HL-60 (cell line): Measurements from ENCODE around the gene MAP4K5.

Experiments
- DNase-seq, 2 experiments: peaks; one replicate each; pipeline ENCODE4 v3.0.0-alpha.2; 2010 to 2020; ENCODE audit warnings: low read depth in 1 of 2, low spot score in 1 of 2
- H3K27ac ChIP-seq: fragments of 250-450 bp; sonication (Bioruptor Pico); replicated peaks from 2 replicates; pipeline ENCODE4 v1.5.1; 2020; ENCODE audit warnings: mild to moderate bottlenecking, moderate library complexity
- H3K27me3 ChIP-seq: fragments of 250-450 bp; sonication (Bioruptor Pico); 2 replicates; pipeline ENCODE4 v1.5.1; 2021; ENCODE audit warnings: mild to moderate bottlenecking, moderate library complexity; ENCODE audit not compliant: insufficient read depth, poor library complexity, severe bottlenecking
- H3K4me3 ChIP-seq: replicated peaks from 2 replicates; pipeline ENCODE4 v1.5.1; 2011; ENCODE audit warnings: mild to moderate bottlenecking, control low read depth, low read length; ENCODE audit not compliant: insufficient read depth
- GABPA ChIP-seq: IDR thresholded peaks from 2 replicates; pipeline ENCODE4 v1.6.1; 2012; ENCODE audit warnings: low read depth
- POLR2AphosphoS5 ChIP-seq: IDR thresholded peaks from 2 replicates; pipeline ENCODE4 v1.6.1; 2012; ENCODE audit warnings: low read depth
- SPI1 ChIP-seq: IDR thresholded peaks from 2 replicates; pipeline ENCODE4 v1.6.1; 2012; ENCODE audit warnings: low read depth, mild to moderate bottlenecking, borderline replicate concordance
- TF ChIP-seq, protein P1 (sequence below): IDR thresholded peaks from 2 replicates; pipeline ENCODE4 v1.6.1; 2012; ENCODE audit warnings: low read depth; ENCODE audit not compliant: insufficient replicate concordance
- TF ChIP-seq, protein P2 (sequence below): IDR thresholded peaks from one replicate; pipeline ENCODE4 v1.5.1; 2011; ENCODE audit warnings: low read length, control low read depth, inconsistent platforms; ENCODE audit not compliant: insufficient read depth

MAP4K5 gene

DNA sequence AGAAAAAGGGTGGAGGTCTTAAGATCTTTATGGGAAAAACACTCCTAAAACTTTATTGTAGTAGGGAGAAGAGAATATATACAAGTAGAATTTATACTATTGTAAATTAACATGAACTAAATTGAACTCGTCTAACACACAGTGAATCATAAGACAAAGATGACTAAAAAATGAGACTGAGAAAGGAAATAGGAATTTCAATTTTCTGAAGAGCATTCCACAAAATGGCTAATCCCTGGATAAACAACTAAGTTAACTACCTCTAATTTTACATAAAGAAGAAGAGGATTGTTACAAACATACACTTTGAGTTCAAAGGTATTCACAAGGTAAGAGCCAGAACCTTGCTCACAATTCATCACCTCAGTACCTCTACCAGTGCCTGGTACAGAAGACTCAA lies 2.0 kb downstream of the MAP4K5 start:
- TF ChIP-seq GABPA: no peak
- TF ChIP-seq, protein P1, sequence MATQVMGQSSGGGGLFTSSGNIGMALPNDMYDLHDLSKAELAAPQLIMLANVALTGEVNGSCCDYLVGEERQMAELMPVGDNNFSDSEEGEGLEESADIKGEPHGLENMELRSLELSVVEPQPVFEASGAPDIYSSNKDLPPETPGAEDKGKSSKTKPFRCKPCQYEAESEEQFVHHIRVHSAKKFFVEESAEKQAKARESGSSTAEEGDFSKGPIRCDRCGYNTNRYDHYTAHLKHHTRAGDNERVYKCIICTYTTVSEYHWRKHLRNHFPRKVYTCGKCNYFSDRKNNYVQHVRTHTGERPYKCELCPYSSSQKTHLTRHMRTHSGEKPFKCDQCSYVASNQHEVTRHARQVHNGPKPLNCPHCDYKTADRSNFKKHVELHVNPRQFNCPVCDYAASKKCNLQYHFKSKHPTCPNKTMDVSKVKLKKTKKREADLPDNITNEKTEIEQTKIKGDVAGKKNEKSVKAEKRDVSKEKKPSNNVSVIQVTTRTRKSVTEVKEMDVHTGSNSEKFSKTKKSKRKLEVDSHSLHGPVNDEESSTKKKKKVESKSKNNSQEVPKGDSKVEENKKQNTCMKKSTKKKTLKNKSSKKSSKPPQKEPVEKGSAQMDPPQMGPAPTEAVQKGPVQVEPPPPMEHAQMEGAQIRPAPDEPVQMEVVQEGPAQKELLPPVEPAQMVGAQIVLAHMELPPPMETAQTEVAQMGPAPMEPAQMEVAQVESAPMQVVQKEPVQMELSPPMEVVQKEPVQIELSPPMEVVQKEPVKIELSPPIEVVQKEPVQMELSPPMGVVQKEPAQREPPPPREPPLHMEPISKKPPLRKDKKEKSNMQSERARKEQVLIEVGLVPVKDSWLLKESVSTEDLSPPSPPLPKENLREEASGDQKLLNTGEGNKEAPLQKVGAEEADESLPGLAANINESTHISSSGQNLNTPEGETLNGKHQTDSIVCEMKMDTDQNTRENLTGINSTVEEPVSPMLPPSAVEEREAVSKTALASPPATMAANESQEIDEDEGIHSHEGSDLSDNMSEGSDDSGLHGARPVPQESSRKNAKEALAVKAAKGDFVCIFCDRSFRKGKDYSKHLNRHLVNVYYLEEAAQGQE: no peak
- TF ChIP-seq POLR2AphosphoS5: no peak
- TF ChIP-seq, protein P2, sequence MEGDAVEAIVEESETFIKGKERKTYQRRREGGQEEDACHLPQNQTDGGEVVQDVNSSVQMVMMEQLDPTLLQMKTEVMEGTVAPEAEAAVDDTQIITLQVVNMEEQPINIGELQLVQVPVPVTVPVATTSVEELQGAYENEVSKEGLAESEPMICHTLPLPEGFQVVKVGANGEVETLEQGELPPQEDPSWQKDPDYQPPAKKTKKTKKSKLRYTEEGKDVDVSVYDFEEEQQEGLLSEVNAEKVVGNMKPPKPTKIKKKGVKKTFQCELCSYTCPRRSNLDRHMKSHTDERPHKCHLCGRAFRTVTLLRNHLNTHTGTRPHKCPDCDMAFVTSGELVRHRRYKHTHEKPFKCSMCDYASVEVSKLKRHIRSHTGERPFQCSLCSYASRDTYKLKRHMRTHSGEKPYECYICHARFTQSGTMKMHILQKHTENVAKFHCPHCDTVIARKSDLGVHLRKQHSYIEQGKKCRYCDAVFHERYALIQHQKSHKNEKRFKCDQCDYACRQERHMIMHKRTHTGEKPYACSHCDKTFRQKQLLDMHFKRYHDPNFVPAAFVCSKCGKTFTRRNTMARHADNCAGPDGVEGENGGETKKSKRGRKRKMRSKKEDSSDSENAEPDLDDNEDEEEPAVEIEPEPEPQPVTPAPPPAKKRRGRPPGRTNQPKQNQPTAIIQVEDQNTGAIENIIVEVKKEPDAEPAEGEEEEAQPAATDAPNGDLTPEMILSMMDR: no peak
- no peak for TF ChIP-seq SPI1
- DNase-seq: no peak
- Histone ChIP-seq H3K27ac (no peak overlapping the region), H3K27me3 (no peaks in the 10 kb centered on the region), H3K4me3 (no peak overlapping the region)

DNA sequence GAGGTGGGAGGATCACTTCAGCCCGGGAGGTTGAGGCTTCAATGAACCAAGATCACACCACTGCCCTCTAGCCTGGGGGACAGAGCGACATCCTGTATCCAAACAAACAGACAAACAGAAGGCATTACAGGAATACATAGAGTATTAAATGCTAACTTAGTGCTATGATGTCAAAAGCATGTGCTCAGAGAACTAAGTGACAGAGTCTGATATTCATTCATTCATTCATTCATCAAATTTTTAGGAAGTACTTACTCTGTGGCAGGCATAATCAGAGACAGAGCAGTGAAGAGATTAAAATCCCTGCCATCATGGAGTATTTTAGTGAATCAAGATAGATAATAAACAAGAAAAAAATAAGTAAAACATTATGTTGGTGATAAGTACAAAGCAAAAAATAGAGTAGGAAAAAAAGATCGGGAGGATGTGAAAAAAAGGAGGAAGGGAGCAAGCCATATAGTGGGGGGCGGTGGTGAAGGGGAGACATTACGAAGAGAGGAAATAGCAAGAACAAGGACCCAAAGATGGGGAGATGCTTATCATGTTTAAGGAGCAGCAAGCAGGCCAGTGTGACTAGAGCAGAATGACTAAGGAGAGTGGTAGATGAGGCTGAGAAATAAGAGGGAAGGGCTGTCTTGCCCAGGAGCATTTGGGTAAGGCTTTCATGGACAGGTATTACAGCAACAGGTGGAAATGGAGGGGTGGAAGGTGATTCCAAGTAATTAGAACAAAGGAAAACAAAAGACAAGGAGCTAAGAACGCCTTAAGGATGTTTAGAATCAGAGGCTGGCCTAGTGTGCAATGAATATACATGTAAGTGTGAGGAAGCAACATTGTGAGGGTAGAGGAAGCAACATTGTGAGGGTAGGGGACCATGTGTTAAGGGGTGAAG lies 2.8 kb downstream of the MAP4K5 start:
- H3K4me3 ChIP-seq: no peak overlapping the region
- H3K27ac ChIP-seq: no peak overlapping the region
- DNase-seq: no peak
- no peaks in the 10 kb centered on the region for H3K27me3 ChIP-seq
- TF ChIP-seq GABPA (no peak), SPI1 (no peak), POLR2AphosphoS5 (no peak)
- TF ChIP-seq, protein P2: no peak

DNA sequence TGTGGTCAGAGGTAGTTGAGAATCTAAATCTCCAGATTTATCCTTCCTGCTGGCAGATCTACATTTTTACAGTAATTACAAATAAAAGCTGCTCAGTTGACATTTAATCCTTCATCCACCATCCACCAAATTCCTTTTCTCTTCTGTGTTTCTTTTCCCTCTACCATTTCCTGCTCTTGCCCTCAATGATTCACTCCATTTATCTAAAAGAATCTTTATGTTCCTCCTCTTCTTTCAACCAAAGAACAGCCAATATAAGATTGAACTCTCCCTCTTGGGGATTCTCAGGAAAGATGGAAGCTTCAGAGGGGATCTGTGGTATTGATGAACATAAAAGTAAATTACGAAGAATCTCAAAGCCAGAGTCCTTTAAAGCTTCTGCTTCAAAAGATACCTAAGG lies 4.4 kb downstream of the MAP4K5 start:
- DNase-seq: no peak
- H3K27ac ChIP-seq: no peak overlapping the region
- no peak overlapping the region for H3K4me3 ChIP-seq
- TF ChIP-seq, protein P1: no peak
- TF ChIP-seq, protein P2: no peak
- no peaks in the 10 kb centered on the region for H3K27me3 ChIP-seq
